H9 (cell line): ENCODE results near the gene CNGA4. TPM values are rescaled to one million over a fixed set of nuclear protein-coding genes. Genes with fewer than 3 reads are reported as not detected.

Experiments
- DNase-seq: peaks from one replicate; pipeline ENCODE4 v3.0.0-alpha.2; 2017
- H2AFZ ChIP-seq: one replicate; pipeline ENCODE4 v1.6.1; 2013; ENCODE audit warnings: mild to moderate bottlenecking, low read length, control low read depth, moderate library complexity
- H2AK5ac ChIP-seq: 2 replicates; pipeline ENCODE4 v1.6.1; 2013; ENCODE audit warnings: low read length, control low read depth, mixed read lengths; ENCODE audit not compliant: insufficient read length
- H2BK120ac ChIP-seq: one replicate; pipeline ENCODE4 v1.6.1; 2013; ENCODE audit warnings: low read depth, mild to moderate bottlenecking, low read length, control low read depth, inconsistent platforms; ENCODE audit not compliant: poor library complexity, severe bottlenecking
- H2BK12ac ChIP-seq: 2 replicates; pipeline ENCODE4 v1.6.1; 2013; ENCODE audit warnings: low read length, control low read depth, mixed read lengths, low read depth; ENCODE audit not compliant: insufficient read length
- H2BK15ac ChIP-seq: 2 replicates; pipeline ENCODE4 v1.6.1; 2013; ENCODE audit warnings: low read depth, low read length, control low read depth
- H2BK20ac ChIP-seq: one replicate; pipeline ENCODE4 v1.6.1; 2013; ENCODE audit warnings: low read depth, mild to moderate bottlenecking, low read length, control low read depth, inconsistent platforms; ENCODE audit not compliant: poor library complexity, severe bottlenecking
- H2BK5ac ChIP-seq: 2 replicates; pipeline ENCODE4 v1.6.1; 2013; ENCODE audit warnings: low read length, control low read depth, mixed read lengths; ENCODE audit not compliant: insufficient read length
- H3K14ac ChIP-seq: 2 replicates; pipeline ENCODE4 v1.6.1; 2013; ENCODE audit warnings: low read length, control low read depth; ENCODE audit not compliant: insufficient read depth
- H3K18ac ChIP-seq: 2 replicates; pipeline ENCODE4 v1.6.1; 2013; ENCODE audit warnings: low read depth, mild to moderate bottlenecking, mixed read lengths, low read length, control low read depth; ENCODE audit not compliant: insufficient read length
- H3K23ac ChIP-seq: 2 replicates; pipeline ENCODE4 v1.6.1; 2013; ENCODE audit warnings: low read length, control low read depth, mixed read lengths, low read depth; ENCODE audit not compliant: insufficient read length
- H3K23me2 ChIP-seq: 2 replicates; pipeline ENCODE4 v1.6.1; 2013; ENCODE audit warnings: low read depth, mild to moderate bottlenecking, mixed read lengths, low read length, control low read depth; ENCODE audit not compliant: insufficient read length, poor library complexity, severe bottlenecking
- H3K27ac ChIP-seq: 2 replicates; pipeline ENCODE4 v1.5.1; 2013; ENCODE audit warnings: low read length, control low read depth, mixed read lengths, low read depth; ENCODE audit not compliant: insufficient read length
- H3K27me3 ChIP-seq: 2 replicates; pipeline ENCODE4 v1.6.1; 2013; ENCODE audit warnings: low read length, control low read depth, inconsistent platforms; ENCODE audit not compliant: insufficient read depth
- H3K4ac ChIP-seq: 2 replicates; pipeline ENCODE4 v1.6.1; 2013; ENCODE audit warnings: low read depth, mild to moderate bottlenecking, control low read depth, inconsistent platforms, low read length, moderate library complexity
- H3K4me1 ChIP-seq: 2 replicates; pipeline ENCODE4 v1.6.1; 2013; ENCODE audit warnings: low read length, control low read depth, inconsistent platforms; ENCODE audit not compliant: insufficient read depth
- H3K4me2 ChIP-seq: 2 replicates; pipeline ENCODE4 v1.6.1; 2013; ENCODE audit warnings: low read length, control low read depth, mixed read lengths; ENCODE audit not compliant: insufficient read length, insufficient read depth
- H3K56ac ChIP-seq: 2 replicates; pipeline ENCODE4 v1.6.1; 2013; ENCODE audit warnings: low read depth, mild to moderate bottlenecking, mixed read lengths, low read length, control low read depth; ENCODE audit not compliant: insufficient read length
- H3K79me1 ChIP-seq: 2 replicates; pipeline ENCODE4 v1.6.1; 2013; ENCODE audit warnings: low read depth, mild to moderate bottlenecking, moderate library complexity, low read length, control low read depth, inconsistent platforms; ENCODE audit not compliant: insufficient read depth, poor library complexity, severe bottlenecking
- H3K79me2 ChIP-seq: 2 replicates; pipeline ENCODE4 v1.6.1; 2013; ENCODE audit warnings: low read length, control low read depth, inconsistent platforms; ENCODE audit not compliant: insufficient read depth
- H3K9ac ChIP-seq: 2 replicates; pipeline ENCODE4 v1.6.1; 2013; ENCODE audit warnings: low read length, control low read depth, mixed read lengths; ENCODE audit not compliant: insufficient read length; ENCODE audit errors: extremely low read depth
- H3K9me3 ChIP-seq: one replicate; pipeline ENCODE4 v1.6.1; 2013; ENCODE audit warnings: low read depth, low read length, inconsistent platforms; ENCODE audit not compliant: control insufficient read depth
- H3T11ph ChIP-seq: one replicate; pipeline ENCODE4 v1.6.1; 2013; ENCODE audit warnings: mild to moderate bottlenecking, low read length, control low read depth, inconsistent platforms
- H4K20me1 ChIP-seq: one replicate; pipeline ENCODE4 v1.6.1; 2013; ENCODE audit not compliant: control insufficient read depth, insufficient read length, insufficient read depth
- H4K5ac ChIP-seq: 2 replicates; pipeline ENCODE4 v1.6.1; 2013; ENCODE audit warnings: low read depth, mild to moderate bottlenecking, mixed read lengths, low read length, control low read depth; ENCODE audit not compliant: insufficient read length
- H4K8ac ChIP-seq: replicated peaks from 2 replicates; pipeline ENCODE4 v1.6.1; 2013; ENCODE audit warnings: low read length, control low read depth, mixed read lengths, low read depth; ENCODE audit not compliant: insufficient read length
- H4K91ac ChIP-seq: 2 replicates; pipeline ENCODE4 v1.6.1; 2013; ENCODE audit warnings: low read depth, mild to moderate bottlenecking, moderate library complexity, mixed read lengths, low read length, control low read depth; ENCODE audit not compliant: insufficient read length
- H3K27ac Mint-ChIP-seq, 3 experiments: 2 replicates in 2 of 3; 3 replicates in 1 of 3; pipeline ENCODE4 v1.8.0; 2020 to 2021; ENCODE audit warnings: mixed read lengths in 3 of 3, mild to moderate bottlenecking in 1 of 3, moderate library complexity in 1 of 3
- H3K27me3 Mint-ChIP-seq: 2 replicates; pipeline ENCODE4 v1.8.0; 2021; ENCODE audit warnings: low read depth, mild to moderate bottlenecking, moderate library complexity, mixed read lengths
- H3K36me3 Mint-ChIP-seq, 3 experiments: 2 replicates in 2 of 3; 3 replicates in 1 of 3; pipeline ENCODE4 v1.8.0; 2020 to 2021; ENCODE audit warnings: low read depth in 3 of 3, mixed read lengths in 3 of 3; ENCODE audit not compliant: insufficient read depth in 1 of 3
- H3K4me1 Mint-ChIP-seq, 2 experiments: 2 replicates each; pipeline ENCODE4 v1.8.0; 2020; ENCODE audit warnings: mixed read lengths in 2 of 2
- H3K4me3 Mint-ChIP-seq, 2 experiments: 2 replicates in 1 of 2; 3 replicates in 1 of 2; pipeline ENCODE4 v1.8.0; 2020 to 2021; ENCODE audit warnings: mild to moderate bottlenecking in 2 of 2, mixed read lengths in 2 of 2, moderate library complexity in 1 of 2
- H3K9me3 Mint-ChIP-seq, 2 experiments: 2 replicates in 1 of 2; 3 replicates in 1 of 2; pipeline ENCODE4 v1.8.0; 2020; ENCODE audit warnings: mild to moderate bottlenecking in 2 of 2, mixed read lengths in 2 of 2, moderate library complexity in 1 of 2
- CTCF ChIP-seq: fragments of 200-600 bp; sonication (generic); conservative IDR thresholded peaks from 3 replicates; pipeline ENCODE4 v1.8.0; 2021; ENCODE audit warnings: antibody characterized with exemption, mild to moderate bottlenecking
- WGBS: extraction: QIAGEN DNeasy Blood & Tissue Kit; methylation state at CpG from one replicate; pipeline ENCODE4 v1.1.7; 2013; ENCODE audit warnings: missing lambda C conversion rate, low lambda C conversion rate, mixed read lengths; ENCODE audit not compliant: insufficient read length; ENCODE audit errors: extremely low coverage; 5-methylcytosine and 5-hydroxymethylcytosine counted together
- total RNA-seq: library from RNA; stranded (reverse); gene quantifications from 2 replicates; pipeline ENCODE4 v1.2.1, GENCODE V29; 2021

The CNGA4 gene
- total RNA-seq, 1 experiment from 2014 or later, result 0.11 TPM

- H2AFZ ChIP-seq, result no peak overlapping the region
- no peak overlapping the region for H3K4me2 ChIP-seq
- peak; percentile 91 for DNase-seq
- H4K8ac ChIP-seq, result no peak overlapping the region
- H3K18ac ChIP-seq, result no peak overlapping the region
- no peak overlapping the region for H2BK5ac ChIP-seq
- no peaks in the 10 kb centered on the region for H3K23me2 ChIP-seq
- H3K9me3 Mint-ChIP-seq, result no peaks in the 10 kb centered on the region; a peak in 1 of 5 replicates
- no peak overlapping the region for H3K9ac ChIP-seq
- peaks cover 7% of the 10 kb centered on the region for H3K27me3 Mint-ChIP-seq
- H4K5ac ChIP-seq, result no peak overlapping the region
- H3K4ac ChIP-seq, result no peak overlapping the region
- H4K91ac ChIP-seq, result no peak overlapping the region
- H3K9me3 ChIP-seq, result no peaks in the 10 kb centered on the region
- peak overlapping the region in 1 of 3 experiments; percentile 17; a peak in 1 of 7 replicates for H3K27ac Mint-ChIP-seq
- peaks cover 10% of the 10 kb centered on the region in 2 experiments for H3K4me1 Mint-ChIP-seq
- H3K79me2 ChIP-seq, result no peaks in the 10 kb centered on the region
- no peak overlapping the region for H2BK20ac ChIP-seq
- H2BK12ac ChIP-seq, result no peak overlapping the region
- H3K4me3 Mint-ChIP-seq, result peak overlapping the region in 1 of 2 experiments; percentile 28; a peak in 1 of 5 replicates
- H3K79me1 ChIP-seq, result no peaks in the 10 kb centered on the region
- H3K36me3 Mint-ChIP-seq, result no peaks in the 10 kb centered on the region
- WGBS, result no CpG with 5 or more reads among the region's 6 CpGs
- no peak overlapping the region for H3T11ph ChIP-seq
- no peak overlapping the region for H3K14ac ChIP-seq
- H3K27me3 ChIP-seq, result no peaks in the 10 kb centered on the region
- H4K20me1 ChIP-seq, result no peaks in the 10 kb centered on the region
- no peak overlapping the region for H2AK5ac ChIP-seq
- H3K23ac ChIP-seq, result no peak overlapping the region
- H3K56ac ChIP-seq, result no peak overlapping the region
- no peak overlapping the region for H2BK15ac ChIP-seq
- no peak overlapping the region for H2BK120ac ChIP-seq
- no peaks in the 10 kb centered on the region for H3K4me1 ChIP-seq
- peak; percentile 95 for TF ChIP-seq CTCF
- H3K27ac ChIP-seq, result no peak overlapping the region
Measured at GRCh38 chr11:6251120-6251733, 12.3 kb downstream of the CNGA4 start.
